IMR-90 (cell line): Measurements from ENCODE around the gene PDE11A.

Experiments
- BHLHE40 ChIP-seq: fragments of 150-350 bp; IDR thresholded peaks from 2 replicates; pipeline ENCODE4 v1.6.1; 2016; ENCODE audit warnings: mild to moderate bottlenecking, low read depth, low read length
- TF ChIP-seq, protein P1 (sequence below): conservative IDR thresholded peaks from 2 replicates; pipeline ENCODE4 v1.5.1; 2012; ENCODE audit warnings: mild to moderate bottlenecking, low read depth, low read length, improper control_type of control experiment

GRCh38 chr2:177902395-177903163 lies 170.0 kb downstream of the PDE11A start:
- TF ChIP-seq, protein P1, sequence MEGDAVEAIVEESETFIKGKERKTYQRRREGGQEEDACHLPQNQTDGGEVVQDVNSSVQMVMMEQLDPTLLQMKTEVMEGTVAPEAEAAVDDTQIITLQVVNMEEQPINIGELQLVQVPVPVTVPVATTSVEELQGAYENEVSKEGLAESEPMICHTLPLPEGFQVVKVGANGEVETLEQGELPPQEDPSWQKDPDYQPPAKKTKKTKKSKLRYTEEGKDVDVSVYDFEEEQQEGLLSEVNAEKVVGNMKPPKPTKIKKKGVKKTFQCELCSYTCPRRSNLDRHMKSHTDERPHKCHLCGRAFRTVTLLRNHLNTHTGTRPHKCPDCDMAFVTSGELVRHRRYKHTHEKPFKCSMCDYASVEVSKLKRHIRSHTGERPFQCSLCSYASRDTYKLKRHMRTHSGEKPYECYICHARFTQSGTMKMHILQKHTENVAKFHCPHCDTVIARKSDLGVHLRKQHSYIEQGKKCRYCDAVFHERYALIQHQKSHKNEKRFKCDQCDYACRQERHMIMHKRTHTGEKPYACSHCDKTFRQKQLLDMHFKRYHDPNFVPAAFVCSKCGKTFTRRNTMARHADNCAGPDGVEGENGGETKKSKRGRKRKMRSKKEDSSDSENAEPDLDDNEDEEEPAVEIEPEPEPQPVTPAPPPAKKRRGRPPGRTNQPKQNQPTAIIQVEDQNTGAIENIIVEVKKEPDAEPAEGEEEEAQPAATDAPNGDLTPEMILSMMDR, result no peak
- TF ChIP-seq BHLHE40, result no peak
